Esophagus squamous epithelium (tissue), 4 donors: ENCODE data around the gene IL26.

Experiments
- CTCF ChIP-seq, 6 experiments: fragments of 450-650 bp in 4 of 6; fragments of 200-600 bp in 2 of 6; sonication (generic) in 2 of 6; IDR thresholded peaks; one replicate each; pipeline ENCODE4 v1.5.1; 2016 to 2019; ENCODE audit warnings: antibody characterized with exemption in 6 of 6, mild to moderate bottlenecking in 4 of 6, moderate library complexity in 4 of 6
- POLR2A ChIP-seq, 4 donors: fragments of 450-650 bp; IDR thresholded peaks; one replicate each; pipeline ENCODE4 v1.6.1; 2017; ENCODE audit warnings: antibody characterized with exemption in 4 of 4, mild to moderate bottlenecking in 4 of 4, moderate library complexity in 3 of 4

GRCh38 chr12:68175557-68176061, 50.0 kb downstream of the IL26 start:
- no peak for TF ChIP-seq CTCF (IDR thresholded peaks at IDR 0.05)
- TF ChIP-seq POLR2A (IDR thresholded peaks at IDR 0.05): no peak
